ENCODE data around the gene PRKCZ.

The PRKCZ gene

GRCh38 chr1:2020310-2020655, 29.9 kb upstream of the PRKCZ start:
- no peak for DNase-seq (ENCODE audit: low read depth in 1 of 2, low spot score in 1 of 2)
- Histone ChIP-seq H3K27me3 (ENCODE audit: insufficient read depth, poor library complexity, severe bottlenecking) (peaks cover 53% of the 10 kb centered on the region), H3K27ac (replicated peaks) (no peak overlapping the region), H3K4me3 (replicated peaks; ENCODE audit: insufficient read depth, low read length) (no peak overlapping the region)
- TF ChIP-seq, protein P1, sequence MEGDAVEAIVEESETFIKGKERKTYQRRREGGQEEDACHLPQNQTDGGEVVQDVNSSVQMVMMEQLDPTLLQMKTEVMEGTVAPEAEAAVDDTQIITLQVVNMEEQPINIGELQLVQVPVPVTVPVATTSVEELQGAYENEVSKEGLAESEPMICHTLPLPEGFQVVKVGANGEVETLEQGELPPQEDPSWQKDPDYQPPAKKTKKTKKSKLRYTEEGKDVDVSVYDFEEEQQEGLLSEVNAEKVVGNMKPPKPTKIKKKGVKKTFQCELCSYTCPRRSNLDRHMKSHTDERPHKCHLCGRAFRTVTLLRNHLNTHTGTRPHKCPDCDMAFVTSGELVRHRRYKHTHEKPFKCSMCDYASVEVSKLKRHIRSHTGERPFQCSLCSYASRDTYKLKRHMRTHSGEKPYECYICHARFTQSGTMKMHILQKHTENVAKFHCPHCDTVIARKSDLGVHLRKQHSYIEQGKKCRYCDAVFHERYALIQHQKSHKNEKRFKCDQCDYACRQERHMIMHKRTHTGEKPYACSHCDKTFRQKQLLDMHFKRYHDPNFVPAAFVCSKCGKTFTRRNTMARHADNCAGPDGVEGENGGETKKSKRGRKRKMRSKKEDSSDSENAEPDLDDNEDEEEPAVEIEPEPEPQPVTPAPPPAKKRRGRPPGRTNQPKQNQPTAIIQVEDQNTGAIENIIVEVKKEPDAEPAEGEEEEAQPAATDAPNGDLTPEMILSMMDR (IDR thresholded peaks at IDR 0.05; ENCODE audit: insufficient read depth, low read length): no peak
- no peak for TF ChIP-seq POLR2AphosphoS5 (IDR thresholded peaks at IDR 0.05; ENCODE audit: low read depth)
- no peak for TF ChIP-seq GABPA (IDR thresholded peaks at IDR 0.05; ENCODE audit: low read depth)
- no peak for TF ChIP-seq REST (IDR thresholded peaks at IDR 0.05; ENCODE audit: insufficient replicate concordance, low read depth)
- no peak for TF ChIP-seq SPI1 (IDR thresholded peaks at IDR 0.05; ENCODE audit: borderline replicate concordance, low read depth)

- DNase-seq (ENCODE audit: low read depth in 1 of 2, low spot score in 1 of 2): no peak
- no peak for TF ChIP-seq POLR2AphosphoS5 (IDR thresholded peaks at IDR 0.05; ENCODE audit: low read depth)
- TF ChIP-seq GABPA (IDR thresholded peaks at IDR 0.05; ENCODE audit: low read depth): no peak
- no peak for TF ChIP-seq SPI1 (IDR thresholded peaks at IDR 0.05; ENCODE audit: borderline replicate concordance, low read depth)
- TF ChIP-seq REST (IDR thresholded peaks at IDR 0.05; ENCODE audit: insufficient replicate concordance, low read depth): no peak
- TF ChIP-seq, protein P1 (IDR thresholded peaks at IDR 0.05; ENCODE audit: insufficient read depth, low read length): no peak
- Histone ChIP-seq H3K27me3 (ENCODE audit: insufficient read depth, poor library complexity, severe bottlenecking) (peaks cover 59% of the 10 kb centered on the region), H3K4me3 (replicated peaks; ENCODE audit: insufficient read depth, low read length) (no peak overlapping the region), H3K27ac (replicated peaks) (no peak overlapping the region)
Observed at GRCh38 chr1:2021550-2021949, 28.7 kb upstream of the PRKCZ start.

DNA sequence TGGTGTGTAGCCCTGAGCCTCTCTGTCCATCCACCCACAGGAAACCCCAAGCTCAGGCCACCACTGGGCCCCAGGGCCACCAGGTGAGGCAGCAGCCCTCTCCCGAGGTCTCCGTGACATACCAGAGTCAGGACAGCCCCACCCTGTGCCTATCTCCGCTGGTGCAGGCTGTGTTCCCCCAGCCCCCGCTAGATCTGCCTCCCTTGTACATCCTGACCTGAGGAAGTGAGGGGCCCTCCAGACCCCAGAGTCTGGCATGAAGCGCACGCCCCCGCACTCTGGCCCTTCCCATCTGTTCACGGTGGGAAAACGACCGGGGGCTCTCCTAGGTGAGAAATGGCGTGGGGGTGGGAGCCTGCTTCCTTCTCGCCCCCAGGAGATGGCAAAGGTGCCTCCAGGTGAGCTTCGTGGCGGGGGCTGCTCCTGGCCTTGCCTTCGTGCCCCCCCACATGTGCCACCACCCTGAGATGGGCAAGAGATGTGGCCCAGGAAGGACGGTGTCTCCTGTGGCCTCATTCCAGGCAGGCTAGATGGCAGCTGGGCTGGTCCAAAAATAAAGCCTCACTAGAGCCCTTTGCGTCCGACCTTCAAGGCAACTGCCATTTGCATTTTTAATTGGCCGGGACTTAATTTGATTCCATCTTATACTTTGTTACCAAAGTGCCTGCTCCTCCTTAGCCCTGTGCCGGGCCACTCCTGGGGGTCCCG, 28.0 kb upstream of the PRKCZ start:
- TF ChIP-seq, protein P1 (IDR thresholded peaks at IDR 0.05; ENCODE audit: insufficient read depth, low read length): no peak
- no peak for TF ChIP-seq SPI1 (IDR thresholded peaks at IDR 0.05; ENCODE audit: borderline replicate concordance, low read depth)
- no peak for TF ChIP-seq REST (IDR thresholded peaks at IDR 0.05; ENCODE audit: insufficient replicate concordance, low read depth)
- no peak for TF ChIP-seq GABPA (IDR thresholded peaks at IDR 0.05; ENCODE audit: low read depth)
- no peak for TF ChIP-seq POLR2AphosphoS5 (IDR thresholded peaks at IDR 0.05; ENCODE audit: low read depth)
- DNase-seq (ENCODE audit: low read depth in 1 of 2, low spot score in 1 of 2): no peak
- H3K27me3 ChIP-seq (ENCODE audit: insufficient read depth, poor library complexity, severe bottlenecking): peaks cover 53% of the 10 kb centered on the region
- H3K27ac ChIP-seq (replicated peaks): no peak overlapping the region
- no peak overlapping the region for H3K4me3 ChIP-seq (replicated peaks; ENCODE audit: insufficient read depth, low read length)

Data from HL-60 (cell line).